ENCODE measurements around the gene CYB5RL. TPM values are rescaled to one million over a fixed set of nuclear protein-coding genes. Genes with fewer than 3 reads are reported as not detected.

CYB5RL gene
- total RNA-seq, 1 donor from 2014 or later: 6.7 TPM

GRCh38 chr1:54191525-54191924 is 8.3 kb downstream of the CYB5RL start:
- H3K4me1 Mint-ChIP-seq (ENCODE audit: unreplicated experiment): peaks cover 6% of the 10 kb centered on the region

GRCh38 chr1:54190526-54190925 is 9.3 kb downstream of the CYB5RL start:
- peaks cover 1% of the 10 kb centered on the region for H3K27me3 Mint-ChIP-seq (ENCODE audit: unreplicated experiment)
- TF ChIP-seq CTCF (IDR thresholded peaks at IDR 0.05; ENCODE audit: unreplicated experiment): no peak
- H3K4me1 Mint-ChIP-seq (ENCODE audit: unreplicated experiment): peaks cover 5% of the 10 kb centered on the region
- no peak overlapping the region for H3K27ac Mint-ChIP-seq (ENCODE audit: unreplicated experiment)
- no peak overlapping the region for H3K4me3 Mint-ChIP-seq (ENCODE audit: unreplicated experiment)
- DNase-seq (ENCODE audit: low spot score): no peak
- no peaks in the 10 kb centered on the region for H3K9me3 Mint-ChIP-seq (ENCODE audit: unreplicated experiment)
- H3K36me3 Mint-ChIP-seq (ENCODE audit: low read depth, unreplicated experiment): peaks cover 3% of the 10 kb centered on the region

More at GRCh38 chr1:54191525-54191924, 8.3 kb downstream of the CYB5RL start:
- TF ChIP-seq CTCF (IDR thresholded peaks at IDR 0.05; ENCODE audit: unreplicated experiment): no peak
- Mint-ChIP-seq H3K9me3 (ENCODE audit: unreplicated experiment) (no peaks in the 10 kb centered on the region), H3K27ac (ENCODE audit: unreplicated experiment) (no peak overlapping the region), H3K36me3 (ENCODE audit: low read depth, unreplicated experiment) (peaks cover 3% of the 10 kb centered on the region), H3K27me3 (ENCODE audit: unreplicated experiment) (peaks cover 1% of the 10 kb centered on the region), H3K4me3 (ENCODE audit: unreplicated experiment) (no peak overlapping the region)
- no peak for DNase-seq (ENCODE audit: low spot score)

- H3K9me3 Mint-ChIP-seq (ENCODE audit: unreplicated experiment): no peaks in the 10 kb centered on the region
- H3K27me3 Mint-ChIP-seq (ENCODE audit: unreplicated experiment): peaks cover 1% of the 10 kb centered on the region
Observed at GRCh38 chr1:54188291-54188690, 11.5 kb downstream of the CYB5RL start.

GRCh38 chr1:54186056-54186455 is 13.8 kb downstream of the CYB5RL start:
- peaks cover 4% of the 10 kb centered on the region for H3K36me3 Mint-ChIP-seq (ENCODE audit: low read depth, unreplicated experiment)
- no peak overlapping the region for H3K4me3 Mint-ChIP-seq (ENCODE audit: unreplicated experiment)
- no peak overlapping the region for H3K27ac Mint-ChIP-seq (ENCODE audit: unreplicated experiment)
- TF ChIP-seq CTCF (IDR thresholded peaks at IDR 0.05; ENCODE audit: unreplicated experiment): no peak
- peaks cover 8% of the 10 kb centered on the region for H3K4me1 Mint-ChIP-seq (ENCODE audit: unreplicated experiment)
- no peaks in the 10 kb centered on the region for H3K9me3 Mint-ChIP-seq (ENCODE audit: unreplicated experiment)
- no peak for DNase-seq (ENCODE audit: low spot score)
- peaks cover 5% of the 10 kb centered on the region for H3K27me3 Mint-ChIP-seq (ENCODE audit: unreplicated experiment)

More at GRCh38 chr1:54188291-54188690, 11.5 kb downstream of the CYB5RL start:
- Mint-ChIP-seq H3K36me3 (ENCODE audit: low read depth, unreplicated experiment) (peaks cover 4% of the 10 kb centered on the region), H3K4me1 (ENCODE audit: unreplicated experiment) (peaks cover 5% of the 10 kb centered on the region), H3K27ac (ENCODE audit: unreplicated experiment) (no peak overlapping the region), H3K4me3 (ENCODE audit: unreplicated experiment) (no peak overlapping the region)
- DNase-seq (ENCODE audit: low spot score): no peak
- TF ChIP-seq CTCF (IDR thresholded peaks at IDR 0.05; ENCODE audit: unreplicated experiment): no peak

GRCh38 chr1:54180701-54181360 is 19.0 kb downstream of the CYB5RL start:
- Mint-ChIP-seq H3K36me3 (ENCODE audit: low read depth, unreplicated experiment) (peaks cover 7% of the 10 kb centered on the region), H3K9me3 (ENCODE audit: unreplicated experiment) (no peaks in the 10 kb centered on the region), H3K27ac (ENCODE audit: unreplicated experiment) (no peak overlapping the region), H3K4me1 (ENCODE audit: unreplicated experiment) (peaks cover 3% of the 10 kb centered on the region), H3K27me3 (ENCODE audit: unreplicated experiment) (peaks cover 5% of the 10 kb centered on the region), H3K4me3 (ENCODE audit: unreplicated experiment) (no peak overlapping the region)
- DNase-seq (ENCODE audit: low spot score): no peak
- TF ChIP-seq CTCF (IDR thresholded peaks at IDR 0.05; ENCODE audit: unreplicated experiment): no peak

All from endothelial cell (in vitro differentiated cells).